A549 (cell line): ENCODE data around the gene LRRC4B. TPM values are rescaled to one million over a fixed set of nuclear protein-coding genes. Genes with fewer than 3 reads are reported as not detected.

Source experiments
- ATAC-seq, 2 experiments: fragments of 200-7000 bp in 1 of 2; fragments of >200 bp in 1 of 2; cut with Nextera tagmentation in 1 of 2; cut with Tn5 transposase in 1 of 2; 3 replicates each; pipeline versions ENCODE4 v1.8.0 to v1.9.1; 2018 to 2020; ENCODE audit warnings: mild to moderate bottlenecking in 1 of 2, moderate library complexity in 1 of 2
- CTCF ChIA-PET: fragments of 300-600 bp; sonication (Branson Sonifier 250); formaldehyde crosslinking; extraction: SDS; loops from one replicate; lab custom pipeline; 2021; ENCODE audit warnings: antibody characterized with exemption, inconsistent platforms; lab: Yijun Ruan, JAX
- POLR2A ChIA-PET: fragments of 350-600 bp; formaldehyde crosslinking; extraction: SDS; loops from one replicate; lab custom pipeline; 2021; ENCODE audit warnings: antibody characterized with exemption, inconsistent platforms; lab: Yijun Ruan, JAX
- DNase-seq, 2 experiments: peaks; one replicate each; pipeline versions ENCODE4 v3.0.0 to v3.0.0-alpha.2; 2011 to 2016; ENCODE audit warnings: low read depth in 1 of 2, low spot score in 1 of 2
- FAIRE-seq: peaks from 2 replicates; lab custom pipeline; 2011; peaks lifted over from hg19 to GRCh38; lab: Jason Lieb, UNC
- H3K27ac ChIP-seq, 2 experiments: fragments of >200 bp; sonication (Bioruptor Twin); formaldehyde crosslinking; 3 replicates each; pipeline ENCODE4 v1.5.1; 2016 to 2017
- H3K4me1 ChIP-seq: fragments of >200 bp; sonication (Bioruptor Twin); formaldehyde crosslinking; 3 replicates; pipeline ENCODE4 v1.6.1; 2016
- H3K4me2 ChIP-seq: fragments of >200 bp; sonication (Bioruptor Twin); formaldehyde crosslinking; 3 replicates; pipeline ENCODE4 v1.6.1; 2016
- H3K4me3 ChIP-seq: fragments of >200 bp; sonication (Bioruptor Twin); formaldehyde crosslinking; 3 replicates; pipeline ENCODE4 v1.5.1; 2016
- H3K9me3 ChIP-seq: fragments of >200 bp; sonication (Bioruptor Twin); formaldehyde crosslinking; 3 replicates; pipeline ENCODE4 v1.6.1; 2016
- CBX8 ChIP-seq: fragments of 200-600 bp; sonication (generic); IDR thresholded peaks from 2 replicates; pipeline ENCODE4 v1.6.1; 2016
- EHMT2 ChIP-seq: fragments of 200-600 bp; sonication (generic); IDR thresholded peaks from 2 replicates; pipeline ENCODE4 v1.6.1; 2016; ENCODE audit warnings: antibody characterized with exemption, low read depth, mild to moderate bottlenecking, moderate library complexity
- ESRRA ChIP-seq: fragments of 150-350 bp; IDR thresholded peaks from 2 replicates; pipeline ENCODE4 v1.6.1; 2014; ENCODE audit warnings: mild to moderate bottlenecking, low read length, borderline replicate concordance
- FOSL2 ChIP-seq, 2 experiments: fragments of 450-650 bp in 1 of 2; fragments of >200 bp in 1 of 2; sonication (Bioruptor Twin) in 1 of 2; formaldehyde crosslinking; IDR thresholded peaks; 2 replicates each; pipeline versions ENCODE4 v1.5.0 to v1.6.1; 2016 to 2020; ENCODE audit warnings: mild to moderate bottlenecking in 1 of 2, moderate library complexity in 1 of 2
- HES2 ChIP-seq: fragments of >200 bp; sonication (Bioruptor Twin); formaldehyde crosslinking; IDR thresholded peaks from 2 replicates; pipeline ENCODE4 v1.6.1; 2016
- HEYL ChIP-seq: fragments of 250-450 bp; sonication (Bioruptor Pico); IDR thresholded peaks from 2 replicates; pipeline ENCODE4 v1.8.0; 2021; ENCODE audit warnings: mild to moderate bottlenecking, moderate library complexity
- HOXB13 ChIP-seq: fragments of 250-450 bp; sonication (Bioruptor Pico); IDR thresholded peaks from 2 replicates; pipeline ENCODE4 v1.5.0; 2020; ENCODE audit warnings: low read depth, mild to moderate bottlenecking, moderate library complexity
- JUN ChIP-seq, 2 experiments: fragments of >200 bp; sonication (Bioruptor Twin); formaldehyde crosslinking; IDR thresholded peaks; 2 replicates in 1 of 2; 3 replicates in 1 of 2; pipeline ENCODE4 v1.6.1; 2016 to 2017
- MAFK ChIP-seq: fragments of 450-650 bp; IDR thresholded peaks from 2 replicates; pipeline ENCODE4 v1.6.1; 2014; ENCODE audit not compliant: partially characterized antibody
- MAZ ChIP-seq: fragments of 150-350 bp; IDR thresholded peaks from 2 replicates; pipeline ENCODE4 v1.6.1; 2014; ENCODE audit warnings: antibody characterized with exemption, low read depth, low read length, borderline replicate concordance
- MYC ChIP-seq: IDR thresholded peaks from 2 replicates; pipeline ENCODE4 v1.6.1; 2012; ENCODE audit warnings: mild to moderate bottlenecking, inconsistent platforms, low read length, improper control_type of control experiment, borderline replicate concordance
- NPAS2 ChIP-seq: fragments of 250-450 bp; sonication (Bioruptor Pico); IDR thresholded peaks from 2 replicates; pipeline ENCODE4 v1.8.0; 2022; ENCODE audit warnings: mild to moderate bottlenecking, moderate library complexity, borderline replicate concordance
- NR3C1 ChIP-seq: fragments of >200 bp; sonication (Bioruptor Twin); formaldehyde crosslinking; IDR thresholded peaks from 3 replicates; pipeline ENCODE4 v1.6.1; 2017
- PHF8 ChIP-seq: fragments of 200-600 bp; sonication (generic); IDR thresholded peaks from 2 replicates; pipeline ENCODE4 v1.6.1; 2016; ENCODE audit warnings: low read depth, mild to moderate bottlenecking, antibody characterized with exemption, moderate library complexity, borderline replicate concordance
- RAD21 ChIP-seq, 2 experiments: fragments of >200 bp in 1 of 2; sonication (Bioruptor Twin) in 1 of 2; formaldehyde crosslinking in 1 of 2; IDR thresholded peaks in 1 of 2; conservative IDR thresholded peaks in 1 of 2; 2 replicates in 1 of 2; 3 replicates in 1 of 2; pipeline ENCODE4 v1.6.1; 2012 to 2018; ENCODE audit warnings: inconsistent platforms in 1 of 2
- RARB ChIP-seq: fragments of 250-450 bp; sonication (Bioruptor Pico); IDR thresholded peaks from 2 replicates; pipeline ENCODE4 v1.8.0; 2021; ENCODE audit warnings: mild to moderate bottlenecking, moderate library complexity
- SMC3 ChIP-seq: fragments of >200 bp; sonication (Bioruptor Twin); formaldehyde crosslinking; IDR thresholded peaks from 3 replicates; pipeline ENCODE4 v1.6.1; 2018; ENCODE audit warnings: inconsistent platforms
- TP53 ChIP-seq: fragments of 250-450 bp; sonication (Bioruptor Pico); IDR thresholded peaks from 2 replicates; pipeline ENCODE4 v1.5.0; 2021; ENCODE audit warnings: mild to moderate bottlenecking, moderate library complexity
- WGBS: methylation state at CpG from one replicate; pipeline ENCODE4 v1.1.6; 2017; ENCODE audit errors: missing lambda C conversion rate; 5-methylcytosine and 5-hydroxymethylcytosine counted together
- polyA plus RNA-seq, 4 experiments: library from polyadenylated mRNA; depleted of rRNA in 3 of 4; stranded (reverse); fragments of >200 nt; fragmentation: RNase III in 1 of 4; extraction: RNeasy Plus Mini Kit Qiagen cat#74134 plus additional on column Dnase treatment in 1 of 4; gene quantifications; 2 replicates in 3 of 4; 3 replicates in 1 of 4; pipeline ENCODE4 v1.2.3, GENCODE V29; 2011 to 2017
- TF ChIP-seq, protein P1 (sequence below): fragments of 200-600 bp; sonication (generic); IDR thresholded peaks from 2 replicates; pipeline ENCODE4 v1.6.1; 2016; ENCODE audit warnings: antibody characterized with exemption, mild to moderate bottlenecking, moderate library complexity
- TF ChIP-seq, protein P2 (sequence below): fragments of 250-450 bp; sonication (Bioruptor Pico); IDR thresholded peaks from 2 replicates; pipeline ENCODE4 v1.5.0; 2021; ENCODE audit warnings: mild to moderate bottlenecking, moderate library complexity, borderline replicate concordance

Gene LRRC4B
- polyA plus RNA-seq, 2 of the 4 experiments (the other 2 are of a cell fraction): 0.54 to 0.97 TPM

DNA sequence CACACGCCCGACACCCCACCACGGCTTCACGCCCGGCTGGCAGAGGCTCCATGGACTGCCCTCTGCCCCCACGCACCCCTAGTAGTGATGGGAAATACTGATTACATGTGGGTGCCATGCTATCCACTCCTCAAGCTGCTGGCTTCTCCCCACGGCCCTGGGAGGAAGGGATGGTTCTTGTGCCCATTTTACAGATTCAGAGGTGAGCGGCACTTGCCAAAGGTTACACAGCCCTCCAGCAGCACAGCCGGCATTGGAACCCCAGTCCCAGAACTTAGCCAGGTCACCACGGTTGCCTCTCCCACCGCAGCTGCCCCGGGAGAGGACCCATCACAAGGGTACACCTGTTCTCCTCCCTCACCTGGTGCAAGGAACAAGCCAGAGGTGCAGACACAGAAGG, 13.2 kb downstream of the LRRC4B start:
- no peaks in the 10 kb centered on the region for H3K9me3 ChIP-seq
- ATAC-seq (no peak), FAIRE-seq (no peak), DNase-seq (no peak)
- ChIA-PET POLR2A (no interaction called here), CTCF (interaction anchor here (0.7 to 11.8 kb wide), 20 partner anchors 9 to 229 kb away, joined by 3 to 355 read pairs (median 8); no protein-coding TSS in a partner anchor)
- H3K4me1 ChIP-seq: peaks cover 14% of the 10 kb centered on the region
- no peak overlapping the region for H3K4me2 ChIP-seq
- 66% methylated on average over 12 of the region's 12 CpGs for WGBS
- no peak overlapping the region for H3K4me3 ChIP-seq
- no peak overlapping the region for H3K27ac ChIP-seq
- no peak for TF ChIP-seq RARB (CRISPR knock-in tag)
- TF ChIP-seq HOXB13 (CRISPR knock-in tag): no peak
- TF ChIP-seq ESRRA: no peak
- TF ChIP-seq NPAS2 (CRISPR knock-in tag): no peak
- TF ChIP-seq SMC3: no peak
- no peak for TF ChIP-seq NR3C1

DNA sequence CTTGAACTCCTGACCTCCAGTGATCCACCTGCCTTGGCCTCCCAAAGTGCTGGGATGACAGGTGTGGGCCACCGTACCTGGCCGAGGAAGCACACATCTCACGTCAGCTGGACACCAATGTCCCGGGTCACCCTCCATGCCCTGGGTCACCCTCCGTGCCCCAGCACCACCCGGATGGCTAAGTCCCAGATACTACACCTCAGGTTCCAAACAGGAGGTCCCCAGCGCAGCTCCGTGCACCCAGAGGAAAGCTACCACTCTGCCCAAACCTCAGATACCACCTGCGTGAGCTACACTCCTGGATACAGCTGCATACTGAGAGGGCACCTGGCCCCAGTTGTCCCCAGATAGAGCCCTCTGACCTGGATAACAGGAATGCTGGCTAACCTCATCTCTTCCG, 14.0 kb downstream of the LRRC4B start:
- DNase-seq: no peak
- Histone ChIP-seq H3K4me2 (no peak overlapping the region), H3K9me3 (no peaks in the 10 kb centered on the region)
- WGBS: 82% methylated on average over 10 of the region's 10 CpGs
- no peak for ATAC-seq
- TF ChIP-seq RARB (CRISPR knock-in tag) (no peak), HES2 (no peak), SMC3 (no peak), CBX8 (no peak), HEYL (no peak), MAZ (no peak), PHF8 (no peak)
- TF ChIP-seq, protein P1, sequence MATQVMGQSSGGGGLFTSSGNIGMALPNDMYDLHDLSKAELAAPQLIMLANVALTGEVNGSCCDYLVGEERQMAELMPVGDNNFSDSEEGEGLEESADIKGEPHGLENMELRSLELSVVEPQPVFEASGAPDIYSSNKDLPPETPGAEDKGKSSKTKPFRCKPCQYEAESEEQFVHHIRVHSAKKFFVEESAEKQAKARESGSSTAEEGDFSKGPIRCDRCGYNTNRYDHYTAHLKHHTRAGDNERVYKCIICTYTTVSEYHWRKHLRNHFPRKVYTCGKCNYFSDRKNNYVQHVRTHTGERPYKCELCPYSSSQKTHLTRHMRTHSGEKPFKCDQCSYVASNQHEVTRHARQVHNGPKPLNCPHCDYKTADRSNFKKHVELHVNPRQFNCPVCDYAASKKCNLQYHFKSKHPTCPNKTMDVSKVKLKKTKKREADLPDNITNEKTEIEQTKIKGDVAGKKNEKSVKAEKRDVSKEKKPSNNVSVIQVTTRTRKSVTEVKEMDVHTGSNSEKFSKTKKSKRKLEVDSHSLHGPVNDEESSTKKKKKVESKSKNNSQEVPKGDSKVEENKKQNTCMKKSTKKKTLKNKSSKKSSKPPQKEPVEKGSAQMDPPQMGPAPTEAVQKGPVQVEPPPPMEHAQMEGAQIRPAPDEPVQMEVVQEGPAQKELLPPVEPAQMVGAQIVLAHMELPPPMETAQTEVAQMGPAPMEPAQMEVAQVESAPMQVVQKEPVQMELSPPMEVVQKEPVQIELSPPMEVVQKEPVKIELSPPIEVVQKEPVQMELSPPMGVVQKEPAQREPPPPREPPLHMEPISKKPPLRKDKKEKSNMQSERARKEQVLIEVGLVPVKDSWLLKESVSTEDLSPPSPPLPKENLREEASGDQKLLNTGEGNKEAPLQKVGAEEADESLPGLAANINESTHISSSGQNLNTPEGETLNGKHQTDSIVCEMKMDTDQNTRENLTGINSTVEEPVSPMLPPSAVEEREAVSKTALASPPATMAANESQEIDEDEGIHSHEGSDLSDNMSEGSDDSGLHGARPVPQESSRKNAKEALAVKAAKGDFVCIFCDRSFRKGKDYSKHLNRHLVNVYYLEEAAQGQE: no peak
- TF ChIP-seq, all 56 proteins: peak for 0
- peaks cover 14% of the 10 kb centered on the region for H3K4me1 ChIP-seq
- no peak overlapping the region for H3K4me3 ChIP-seq
- CTCF ChIA-PET: interaction anchor here (0.5 to 11.8 kb wide), 11 partner anchors 13 to 230 kb away, joined by 3 to 355 read pairs (median 4); no protein-coding TSS in a partner anchor
- no peak overlapping the region for H3K27ac ChIP-seq
- POLR2A ChIA-PET: interaction anchor here (0.5 kb wide), 1 partner anchor 12 kb away, joined by 9 read pairs; no protein-coding TSS in a partner anchor
- no peak for FAIRE-seq

DNA sequence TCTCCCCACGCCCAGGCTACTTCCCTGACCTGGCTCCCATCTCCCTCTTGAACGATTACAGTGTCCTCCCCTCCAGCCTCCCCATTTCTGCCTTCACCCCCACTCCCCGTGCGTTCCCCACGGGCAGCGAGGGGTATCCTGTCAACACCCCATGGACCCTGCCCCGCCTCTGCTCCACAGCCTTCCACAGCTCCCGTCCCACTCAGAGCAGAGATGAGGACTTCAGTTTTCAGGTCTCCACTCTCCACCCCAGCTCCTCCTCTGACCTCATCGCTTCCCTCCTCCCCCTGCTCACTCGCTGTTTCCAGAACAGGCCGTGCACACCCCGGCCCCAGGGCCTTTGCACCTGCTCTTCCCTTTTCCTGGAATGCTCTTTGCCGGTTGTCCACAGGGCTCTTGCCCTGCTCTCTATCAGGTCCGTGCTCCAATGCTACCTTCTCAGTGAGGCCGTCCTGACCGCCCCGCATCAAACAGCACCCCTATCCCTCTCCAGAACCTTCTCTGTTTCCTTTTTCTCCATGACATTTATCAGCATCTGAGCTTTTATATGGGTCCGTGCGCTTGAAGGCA, 15.0 kb downstream of the LRRC4B start:
- DNase-seq (no peak), FAIRE-seq (no peak), ATAC-seq (no peak)
- H3K4me3 ChIP-seq: no peak overlapping the region
- peaks cover 14% of the 10 kb centered on the region for H3K4me1 ChIP-seq
- no peak overlapping the region for H3K27ac ChIP-seq
- no peak overlapping the region for H3K4me2 ChIP-seq
- ChIA-PET POLR2A (no interaction called here), CTCF (interaction anchor here (0.7 to 11.8 kb wide), 9 partner anchors 12 to 231 kb away, joined by 3 to 355 read pairs (median 3); no protein-coding TSS in a partner anchor)
- TF ChIP-seq RAD21 (conservative IDR thresholded peaks at IDR 0.05 in 1 of 2, IDR thresholded peaks at IDR 0.05 in 1 of 2) (no peak), HOXB13 (CRISPR knock-in tag) (no peak), CBX8 (no peak), ESRRA (no peak), EHMT2 (no peak), HEYL (no peak), JUN (IDR thresholded peaks at IDR 0.05) (no peak), TP53 (no peak), PHF8 (no peak), MAFK (no peak), FOSL2 (IDR thresholded peaks at IDR 0.05) (no peak), FOSL2 (CRISPR knock-in tag; IDR thresholded peaks at IDR 0.05) (no peak), SMC3 (no peak), MYC (no peak)
- TF ChIP-seq, protein P2, sequence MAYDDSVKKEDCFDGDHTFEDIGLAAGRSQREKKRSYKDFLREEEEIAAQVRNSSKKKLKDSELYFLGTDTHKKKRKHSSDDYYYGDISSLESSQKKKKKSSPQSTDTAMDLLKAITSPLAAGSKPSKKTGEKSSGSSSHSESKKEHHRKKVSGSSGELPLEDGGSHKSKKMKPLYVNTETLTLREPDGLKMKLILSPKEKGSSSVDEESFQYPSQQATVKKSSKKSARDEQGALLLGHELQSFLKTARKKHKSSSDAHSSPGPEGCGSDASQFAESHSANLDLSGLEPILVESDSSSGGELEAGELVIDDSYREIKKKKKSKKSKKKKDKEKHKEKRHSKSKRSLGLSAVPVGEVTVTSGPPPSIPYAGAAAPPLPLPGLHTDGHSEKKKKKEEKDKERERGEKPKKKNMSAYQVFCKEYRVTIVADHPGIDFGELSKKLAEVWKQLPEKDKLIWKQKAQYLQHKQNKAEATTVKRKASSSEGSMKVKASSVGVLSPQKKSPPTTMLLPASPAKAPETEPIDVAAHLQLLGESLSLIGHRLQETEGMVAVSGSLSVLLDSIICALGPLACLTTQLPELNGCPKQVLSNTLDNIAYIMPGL (CRISPR knock-in tag): no peak
- H3K9me3 ChIP-seq: no peaks in the 10 kb centered on the region
- WGBS: 59% methylated on average over 19 of the region's 19 CpGs
